Kidney (tissue), 14 donors: Measurements from ENCODE around the gene CAPN15. TPM values are rescaled to one million over a fixed set of nuclear protein-coding genes. Genes with fewer than 3 reads are reported as not detected.
A peak's percentile ranks its signal among the peaks of the same experiment; 100 is the strongest.

ENCODE experiments used
- DNase-seq, 5 donors: peaks; one replicate each; pipeline ENCODE4 v3.0.0-alpha.2; 2013 to 2020
- FAIRE-seq: peaks from 2 replicates; lab custom pipeline; 2012; peaks lifted over from hg19 to GRCh38; lab: Jason Lieb, UNC
- H3K27ac ChIP-seq, 2 donors: one replicate each; pipeline ENCODE4 v1.7.0; 2013; ENCODE audit warnings: low read depth in 2 of 2, low read length in 2 of 2, inconsistent platforms in 1 of 2
- H3K27me3 ChIP-seq: one replicate; pipeline ENCODE4 v1.7.1; 2013; ENCODE audit warnings: low read length, inconsistent platforms; ENCODE audit not compliant: control insufficient read depth, insufficient read depth
- H3K36me3 ChIP-seq, 3 donors: one replicate each; pipeline versions ENCODE4 v1.7.0 to v1.7.1; 2013; ENCODE audit warnings: low read length in 3 of 3, control low read depth in 1 of 3, inconsistent platforms in 1 of 3; ENCODE audit not compliant: insufficient read depth in 3 of 3, control insufficient read depth in 2 of 3
- H3K4me1 ChIP-seq, 3 donors: one replicate each; pipeline versions ENCODE4 v1.7.0 to v1.7.1; 2013; ENCODE audit warnings: low read length in 3 of 3, inconsistent platforms in 1 of 3, low read depth in 1 of 3; ENCODE audit not compliant: control insufficient read depth in 2 of 3, insufficient read depth in 2 of 3
- H3K4me3 ChIP-seq, 3 donors: one replicate each; pipeline versions ENCODE4 v1.7.0 to v1.8.1; 2013; ENCODE audit warnings: low read length in 3 of 3, control low read depth in 1 of 3, inconsistent platforms in 1 of 3
- H3K9ac ChIP-seq, 3 donors: one replicate each; pipeline versions ENCODE4 v1.7.0 to v1.7.1; 2013; ENCODE audit warnings: low read length in 3 of 3, control low read depth in 1 of 3, inconsistent platforms in 1 of 3
- H3K9me3 ChIP-seq, 3 donors: one replicate each; pipeline versions ENCODE4 v1.7.0 to v1.7.1; 2013; ENCODE audit warnings: low read length in 3 of 3, control low read depth in 1 of 3, inconsistent platforms in 1 of 3; ENCODE audit not compliant: control insufficient read depth in 2 of 3, insufficient read depth in 1 of 3
- CTCF ChIP-seq: IDR thresholded peaks from 3 replicates; pipeline ENCODE4 v1.5.1; 2012; ENCODE audit warnings: mild to moderate bottlenecking, moderate library complexity, borderline replicate concordance; ENCODE audit not compliant: insufficient read depth; ENCODE audit errors: extremely low read depth
- intact Hi-C: fragments of 100-400 bp; cut with DNase I; formaldehyde crosslinking; loops from one replicate; pipeline ENCODE4 v1.11.1; 2022
- polyA plus RNA-seq: library from polyadenylated mRNA; stranded (reverse); fragments of 350-450 nt; fragmentation: Illumina TruSeq; extraction: RNeasy Lipid Tissue Mini Kit (QIAGEN cat#74804); gene quantifications from one replicate; pipeline ENCODE4 v1.2.3, GENCODE V29; 2014; ENCODE audit warnings: low read depth, low replicate concordance; ENCODE audit not compliant: insufficient read depth
- total RNA-seq: library from RNA; stranded (reverse); fragmentation: NEBNext Ultra II Directional; extraction: Animal tissue kit (Norgen Biotek cat#: 25700); gene quantifications from one replicate; pipeline ENCODE4 v1.2.1, GENCODE V29; 2021
- donor health status: control.
- donor health status: control.
- donor health status: control.
- donor health status: control.
- donor health status: control.
- donor health status: DM: yes; HTN: yes; CAD: no.
- donor health status: Normal renal cell carcinoma (clear cell type).

The CAPN15 gene
- total and polyA plus RNA-seq, 2 donors from 2014 or later = 17.9 to 52.9 TPM

- Histone ChIP-seq H3K9me3 (no peaks in the 10 kb centered on the region), H3K36me3 (peaks cover 2 to 43% (median 24%) of the 10 kb centered on the region in 3 donors), H3K4me3 (no peak overlapping the region), H3K9ac (no peak overlapping the region), H3K27me3 (no peaks in the 10 kb centered on the region), H3K4me1 (peaks cover 0 to 6% (median under 1%) of the 10 kb centered on the region in 3 donors), H3K27ac (no peak overlapping the region)
- no peak for TF ChIP-seq CTCF
- DNase-seq = peak in 1 of 5 donors; percentile 62
- intact Hi-C loops = no loop called here
- FAIRE-seq = no peak
Measured at GRCh38 chr16:519841-520687, 7.4 kb upstream of the CAPN15 start.

GRCh38 chr16:520847-521246 lies 6.7 kb upstream of the CAPN15 start:
- Histone ChIP-seq H3K4me3 (no peak overlapping the region), H3K36me3 (peaks cover 2 to 37% (median 20%) of the 10 kb centered on the region in 3 donors), H3K9ac (no peak overlapping the region), H3K4me1 (peaks cover 0 to 11% (median 8%) of the 10 kb centered on the region in 3 donors), H3K9me3 (no peaks in the 10 kb centered on the region), H3K27ac (no peak overlapping the region), H3K27me3 (no peaks in the 10 kb centered on the region)
- no peak for TF ChIP-seq CTCF
- FAIRE-seq (no peak), DNase-seq (peak in 1 of 5 donors; percentile 73)
- intact Hi-C loops = no loop called here

DNA sequence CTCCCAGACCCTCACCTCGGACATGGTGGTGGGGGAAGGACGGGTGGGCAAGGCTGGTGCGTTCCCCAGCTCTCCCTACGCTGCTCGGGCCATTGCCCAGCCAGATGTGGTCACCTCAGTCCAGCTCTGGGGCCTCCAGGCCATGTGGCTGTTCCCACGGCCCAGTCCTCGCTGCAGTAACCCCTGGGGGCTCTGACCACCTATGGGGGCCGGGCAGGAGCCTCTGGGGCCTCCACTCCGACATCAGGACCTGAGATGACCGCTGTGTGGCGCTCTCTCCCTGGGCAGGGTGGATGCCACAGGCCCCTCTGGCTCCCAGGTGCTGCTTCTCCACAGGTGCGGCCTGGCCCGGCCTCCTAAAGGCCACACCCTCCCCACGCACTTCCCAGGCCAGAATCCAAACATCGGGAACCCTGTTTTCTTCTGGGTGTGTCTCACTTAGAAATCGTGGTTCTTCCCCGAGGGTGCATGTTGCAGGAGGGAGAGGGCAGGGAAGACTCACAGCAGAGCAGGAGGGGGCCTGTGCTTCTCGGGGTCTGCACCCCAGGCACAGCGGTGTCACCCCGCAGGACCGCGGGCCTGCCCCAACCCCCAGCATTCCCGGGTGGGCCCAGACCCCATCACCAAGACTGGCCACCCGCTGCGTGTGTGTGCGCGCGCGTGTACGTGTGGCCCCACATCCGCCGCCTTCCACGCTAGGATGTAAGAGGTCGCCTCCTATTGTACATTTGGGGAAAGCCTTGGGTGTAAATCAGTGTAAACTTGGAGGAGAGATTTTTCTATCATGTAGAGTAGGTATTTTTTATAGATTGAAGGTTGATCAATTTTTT lies 5.9 kb upstream of the CAPN15 start:
- no peak overlapping the region for H3K4me3 ChIP-seq
- intact Hi-C loops = no loop called here
- H3K27me3 ChIP-seq = no peaks in the 10 kb centered on the region
- DNase-seq (peak in 1 of 5 donors; percentile 65), FAIRE-seq (no peak)
- no peaks in the 10 kb centered on the region for H3K9me3 ChIP-seq
- peaks cover 0 to 37% (median 16%) of the 10 kb centered on the region in 3 donors for H3K36me3 ChIP-seq
- no peak for TF ChIP-seq CTCF
- H3K4me1 ChIP-seq = peaks cover 0 to 18% (median 14%) of the 10 kb centered on the region in 3 donors
- no peak overlapping the region for H3K27ac ChIP-seq
- H3K9ac ChIP-seq = no peak overlapping the region
